Activated CD8-positive, alpha-beta memory T cell treated with anti-CD3 and anti-CD28 coated beads, Interleukin-2, amount 50 U/mL, for 4 hours (primary cell): Measurements from ENCODE around the gene RNPEPL1.

Experiments used
- DNase-seq: peaks from one replicate; pipeline ENCODE4 v3.0.0-alpha.2; 2020

The RNPEPL1 gene

GRCh38 chr2:240539906-240540305 is 28.4 kb upstream of the RNPEPL1 start:
- DNase-seq: no peak

DNA sequence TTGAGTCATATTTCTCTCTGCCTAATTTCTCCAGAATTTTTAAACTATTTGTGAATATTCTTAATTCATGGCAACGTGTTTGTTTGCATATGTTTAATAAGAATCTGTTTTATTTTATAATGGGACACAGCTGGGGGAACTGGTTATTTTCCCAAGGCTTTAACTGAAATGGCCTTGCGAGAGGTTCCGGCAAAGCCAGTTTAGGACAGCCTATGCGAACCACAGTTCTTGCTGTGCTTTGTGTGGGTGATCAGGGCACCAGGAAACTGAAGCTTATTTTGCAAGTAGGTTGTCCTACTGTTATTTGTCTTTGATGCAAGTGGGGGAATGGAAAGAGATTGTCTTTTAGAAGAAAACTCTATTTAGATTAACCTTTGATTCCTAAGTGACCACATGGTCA is 17.0 kb upstream of the RNPEPL1 start:
- no peak for DNase-seq

DNA sequence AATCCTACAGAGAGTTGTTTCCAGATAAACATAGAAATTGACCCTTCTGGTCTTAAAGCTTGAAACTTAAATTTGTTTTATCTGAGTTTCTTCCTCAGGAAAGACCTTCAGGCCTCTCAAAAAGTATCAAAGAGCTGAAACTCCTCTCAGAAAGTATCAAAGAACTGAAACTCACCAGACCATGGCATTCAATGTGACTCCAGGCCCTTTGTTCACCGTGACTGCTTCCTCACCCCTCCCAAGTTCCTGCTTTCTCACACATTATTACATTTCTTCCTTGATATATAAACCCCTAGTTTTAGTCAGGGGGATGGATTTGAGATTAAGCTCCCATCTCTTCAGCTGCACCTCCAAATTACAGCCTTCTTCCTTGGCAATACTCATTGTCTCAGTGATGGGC is 16.5 kb upstream of the RNPEPL1 start:
- no peak for DNase-seq

DNA sequence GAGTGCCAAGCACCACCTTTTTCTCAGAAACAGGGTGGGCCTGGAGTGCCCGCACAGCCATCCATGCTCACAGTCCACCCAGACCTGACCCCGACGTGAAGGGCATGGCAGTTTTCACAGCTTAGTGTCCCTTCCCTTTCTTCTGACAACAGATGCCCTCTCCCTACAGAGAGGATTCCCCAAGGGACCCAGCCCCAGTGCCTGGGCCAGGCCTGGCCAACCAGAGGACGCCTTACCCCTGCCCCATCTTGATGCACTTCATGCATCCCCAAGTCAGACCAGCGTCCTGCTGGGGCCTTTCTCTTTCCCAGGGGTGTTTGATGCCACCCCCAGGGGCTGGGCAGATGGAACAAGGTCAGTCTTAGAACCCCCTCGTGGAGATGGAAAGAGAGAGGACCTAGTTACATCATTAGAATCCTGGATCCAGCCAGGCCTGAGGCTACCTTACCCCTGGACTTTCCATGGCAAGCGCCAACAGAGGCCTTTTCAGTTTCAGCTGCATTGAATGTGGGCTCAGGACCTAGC is 14.3 kb upstream of the RNPEPL1 start:
- no peak for DNase-seq

GRCh38 chr2:240554767-240555493 is 13.4 kb upstream of the RNPEPL1 start:
- no peak for DNase-seq

DNA sequence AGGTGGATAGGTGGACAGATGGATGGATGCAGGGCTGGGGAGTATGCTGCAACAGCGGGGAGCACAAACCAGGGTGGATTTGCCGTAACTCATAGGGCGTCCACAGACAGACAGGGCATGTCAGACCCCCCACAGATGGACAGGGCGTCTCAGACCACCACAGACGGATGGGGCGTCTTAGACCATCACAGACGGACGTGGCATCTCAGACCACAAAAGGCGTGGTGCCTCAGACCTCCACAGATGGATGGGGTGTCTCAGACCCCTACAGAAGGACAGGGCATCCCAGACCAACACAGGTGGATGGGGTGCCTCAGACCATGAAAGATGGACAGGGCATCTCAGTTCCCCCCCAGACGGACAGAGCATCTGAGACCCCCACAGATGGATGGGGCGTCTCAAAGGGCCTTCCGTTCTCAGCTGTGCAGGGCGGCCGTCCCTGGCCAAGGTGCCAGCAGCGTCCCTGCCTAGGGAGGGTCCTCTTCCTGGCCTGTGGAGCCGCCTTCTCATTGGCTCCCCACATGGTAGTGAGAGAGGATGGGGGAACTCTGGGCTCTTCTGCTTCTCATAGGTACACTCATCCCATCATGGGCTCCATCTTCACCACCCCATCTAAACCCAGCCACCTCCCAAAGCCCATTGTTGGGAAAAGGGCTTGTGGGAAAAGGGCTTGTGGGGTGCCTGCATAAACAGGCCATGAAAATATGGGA is 12.6 kb upstream of the RNPEPL1 start:
- no peak for DNase-seq

- DNase-seq: peak; percentile 69
Measured at GRCh38 chr2:240556553-240557100, 11.7 kb upstream of the RNPEPL1 start.

GRCh38 chr2:240557101-240557751 is 11.1 kb upstream of the RNPEPL1 start:
- peak; percentile 25 for DNase-seq

GRCh38 chr2:240557808-240558207 is 10.5 kb upstream of the RNPEPL1 start, which contains the start of gene ANKMY1:
Gene ANKMY1 (minus strand): TSS chr2:240557988. CDS start chr2:240557335, 653 bp downstream.
- peak; percentile 77 for DNase-seq

GRCh38 chr2:240558236-240558761 is 10.0 kb upstream of the RNPEPL1 start:
- DNase-seq: no peak

- DNase-seq: peak; percentile 12
Measured at GRCh38 chr2:240559286-240559685, 9.0 kb upstream of the RNPEPL1 start.

GRCh38 chr2:240560084-240560479 is 8.2 kb upstream of the RNPEPL1 start, which contains the start of gene DUSP28:
Gene DUSP28 (plus strand): TSS chr2:240560357. CDS start chr2:240560685, 328 bp downstream.
- DNase-seq: peak; percentile 92

GRCh38 chr2:240560480-240561324 is 7.6 kb upstream of the RNPEPL1 start:
- DNase-seq: peak; percentile 100

- peak; percentile 22 for DNase-seq
Measured at GRCh38 chr2:240561325-240561971, 6.8 kb upstream of the RNPEPL1 start.

DNA sequence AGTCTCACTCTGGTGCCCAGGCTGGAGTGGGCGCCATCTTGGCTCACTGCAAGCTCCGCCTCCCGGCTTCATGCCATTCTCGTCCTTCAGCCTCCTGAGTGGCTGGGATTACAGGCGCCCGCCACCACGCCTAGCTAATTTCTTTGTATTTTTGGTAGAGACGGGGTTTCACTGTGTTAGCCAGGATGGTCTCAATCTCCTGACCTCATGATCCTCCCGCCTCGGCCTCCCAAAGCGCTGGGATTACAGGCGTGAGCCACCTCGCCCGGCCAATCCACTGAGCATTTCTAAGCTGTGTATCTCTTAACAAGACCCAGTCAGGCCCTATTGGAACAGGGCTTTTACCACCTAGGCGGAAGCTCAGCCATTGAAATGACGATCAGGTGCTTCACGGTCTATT is 5.1 kb upstream of the RNPEPL1 start:
- DNase-seq: peak; percentile 14

- peak; percentile 14 for DNase-seq
Measured at GRCh38 chr2:240563951-240564560, 4.2 kb upstream of the RNPEPL1 start.

- peak; percentile 36 for DNase-seq
Measured at GRCh38 chr2:240564561-240565332, 3.5 kb upstream of the RNPEPL1 start.

- peak; percentile 88 for DNase-seq
Measured at GRCh38 chr2:240565333-240566202, 2.7 kb upstream of the RNPEPL1 start.
